HEK293 (cell line): Measurements from ENCODE around the gene EFCAB6.

Experiments
- CTCF ChIA-PET: fragments of 350-600 bp; formaldehyde crosslinking; extraction: SDS; loops from one replicate; lab custom pipeline; 2021; ENCODE audit warnings: antibody characterized with exemption; lab: Yijun Ruan, JAX
- POLR2A ChIA-PET: fragments of 300-600 bp; formaldehyde crosslinking; extraction: SDS; loops from one replicate; lab custom pipeline; 2020; ENCODE audit warnings: antibody characterized with exemption, inconsistent platforms; lab: Yijun Ruan, JAX
- H3K27ac ChIP-seq: fragments of 200-500 bp; sonication (Bioruptor generic); 2 replicates; pipeline ENCODE4 v1.5.1; 2014; ENCODE audit warnings: low read depth, low read length, control low read depth, inconsistent platforms; ENCODE audit errors: extremely low read depth
- H3K36me3 ChIP-seq, 2 experiments: fragments of 200-500 bp in 1 of 2; sonication (Bioruptor generic) in 1 of 2; 1 replicate in 1 of 2; 2 replicates in 1 of 2; pipeline ENCODE4 v1.5.1; 2014 to 2017; ENCODE audit warnings: inconsistent platforms in 2 of 2, low read length in 2 of 2; ENCODE audit not compliant: control insufficient read depth in 2 of 2, insufficient read depth in 1 of 2
- H3K4me1 ChIP-seq: fragments of 200-500 bp; sonication (Bioruptor generic); 2 replicates; pipeline ENCODE4 v1.5.1; 2014; ENCODE audit warnings: mild to moderate bottlenecking, low read length, inconsistent platforms; ENCODE audit not compliant: control insufficient read depth, insufficient read depth
- H3K4me3 ChIP-seq: 2 replicates; pipeline ENCODE4 v1.5.1; 2011; ENCODE audit warnings: low read depth, mild to moderate bottlenecking, control low read depth, low read length, moderate library complexity
- H3K9me3 ChIP-seq: fragments of 200-500 bp; sonication (Bioruptor generic); 2 replicates; pipeline ENCODE4 v1.5.1; 2014; ENCODE audit warnings: low read depth, low read length, inconsistent platforms; ENCODE audit not compliant: control insufficient read depth, insufficient read depth
- ELK4 ChIP-seq: IDR thresholded peaks from 2 replicates; pipeline ENCODE4 v1.6.1; 2011; ENCODE audit warnings: mild to moderate bottlenecking, low read depth, low read length, borderline replicate concordance
- HOXC10 ChIP-seq: sonication (generic); formaldehyde crosslinking; IDR thresholded peaks from 2 replicates; pipeline ENCODE4 v1.8.1; 2023; ENCODE audit warnings: mild to moderate bottlenecking, missing genetic modification reagents
- KLF1 ChIP-seq: fragments of 450-650 bp; formaldehyde crosslinking; IDR thresholded peaks from 2 replicates; pipeline ENCODE4 v1.5.1; 2016; ENCODE audit warnings: missing biosample characterization, missing genetic modification characterization
- KLF8 ChIP-seq: fragments of 450-650 bp; formaldehyde crosslinking; IDR thresholded peaks from 2 replicates; pipeline ENCODE4 v1.5.1; 2016; ENCODE audit warnings: missing biosample characterization, missing genetic modification characterization
- SCRT1 ChIP-seq: fragments of 450-650 bp; formaldehyde crosslinking; IDR thresholded peaks from 2 replicates; pipeline ENCODE4 v1.5.1; 2016; ENCODE audit warnings: missing biosample characterization, missing genetic modification characterization, borderline replicate concordance
- SETDB1 ChIP-seq: IDR thresholded peaks from one replicate; pipeline ENCODE4 v1.6.1; 2017; ENCODE audit warnings: mild to moderate bottlenecking, low read length, moderate library complexity, mixed read lengths; ENCODE audit not compliant: insufficient read length
- SP7 ChIP-seq: fragments of 450-650 bp; formaldehyde crosslinking; IDR thresholded peaks from 2 replicates; pipeline ENCODE4 v1.5.1; 2016; ENCODE audit warnings: missing biosample characterization, missing genetic modification characterization
- TCF7L2 ChIP-seq: IDR thresholded peaks from 2 replicates; pipeline ENCODE4 v1.6.1; 2011; ENCODE audit warnings: low read depth, mild to moderate bottlenecking, inconsistent platforms, low read length, moderate library complexity, borderline replicate concordance
- TRIM28 ChIP-seq: IDR thresholded peaks from 2 replicates; pipeline ENCODE4 v1.6.1; 2011; ENCODE audit warnings: low read length, control low read depth, borderline replicate concordance
- ZBTB26 ChIP-seq: fragments of 450-650 bp; formaldehyde crosslinking; optimal IDR thresholded peaks from 2 replicates; pipeline ENCODE3; 2016; ENCODE audit warnings: missing biosample characterization, mild to moderate bottlenecking, missing genetic modification characterization
- ZBTB6 ChIP-seq: fragments of 450-650 bp; formaldehyde crosslinking; IDR thresholded peaks from 2 replicates; pipeline ENCODE4 v1.5.1; 2017; ENCODE audit warnings: missing biosample characterization, missing genetic modification characterization
- ZBTB8A ChIP-seq: fragments of 450-650 bp; formaldehyde crosslinking; IDR thresholded peaks from 2 replicates; pipeline ENCODE4 v1.5.1; 2016; ENCODE audit warnings: missing biosample characterization, missing genetic modification characterization
- ZFP37 ChIP-seq: fragments of 450-650 bp; formaldehyde crosslinking; IDR thresholded peaks from 2 replicates; pipeline ENCODE4 v1.5.1; 2016; ENCODE audit warnings: missing biosample characterization, missing genetic modification characterization
- ZNF155 ChIP-seq: fragments of 450-650 bp; formaldehyde crosslinking; IDR thresholded peaks from 2 replicates; pipeline ENCODE4 v1.5.1; 2016; ENCODE audit warnings: missing biosample characterization, missing genetic modification characterization
- ZNF202 ChIP-seq: fragments of 450-650 bp; formaldehyde crosslinking; IDR thresholded peaks from 2 replicates; pipeline ENCODE4 v1.5.1; 2016; ENCODE audit warnings: missing biosample characterization, missing genetic modification characterization, borderline replicate concordance
- ZNF211 ChIP-seq: fragments of 450-650 bp; formaldehyde crosslinking; IDR thresholded peaks from 2 replicates; pipeline ENCODE4 v1.5.1; 2016; ENCODE audit warnings: low read depth, missing biosample characterization, missing genetic modification characterization
- ZNF223 ChIP-seq: fragments of 450-650 bp; formaldehyde crosslinking; IDR thresholded peaks from 2 replicates; pipeline ENCODE4 v1.5.1; 2016; ENCODE audit warnings: missing biosample characterization, missing genetic modification characterization
- ZNF341 ChIP-seq: fragments of 450-650 bp; formaldehyde crosslinking; IDR thresholded peaks from 2 replicates; pipeline ENCODE4; 2016; ENCODE audit warnings: low read depth, missing biosample characterization, missing genetic modification characterization
- ZNF394 ChIP-seq: fragments of 450-650 bp; formaldehyde crosslinking; IDR thresholded peaks from 2 replicates; pipeline ENCODE4 v1.5.1; 2016; ENCODE audit warnings: missing biosample characterization, missing genetic modification characterization, mild to moderate bottlenecking, moderate library complexity, borderline replicate concordance
- ZNF416 ChIP-seq: fragments of 450-650 bp; formaldehyde crosslinking; IDR thresholded peaks from 2 replicates; pipeline ENCODE4 v1.5.1; 2016; ENCODE audit warnings: missing biosample characterization, missing genetic modification characterization
- ZNF426 ChIP-seq: fragments of 450-650 bp; formaldehyde crosslinking; IDR thresholded peaks from 2 replicates; pipeline ENCODE4 v1.5.1; 2017; ENCODE audit warnings: missing biosample characterization, missing genetic modification characterization, mild to moderate bottlenecking, inconsistent platforms, moderate library complexity
- ZNF449 ChIP-seq: fragments of 450-650 bp; formaldehyde crosslinking; IDR thresholded peaks from 2 replicates; pipeline ENCODE4 v1.5.1; 2017; ENCODE audit warnings: missing biosample characterization, mild to moderate bottlenecking, missing genetic modification characterization, moderate library complexity
- ZNF514 ChIP-seq: fragments of 450-650 bp; formaldehyde crosslinking; IDR thresholded peaks from 2 replicates; pipeline ENCODE4 v1.5.1; 2016; ENCODE audit warnings: missing biosample characterization, missing genetic modification characterization
- ZNF558 ChIP-seq: fragments of 450-650 bp; formaldehyde crosslinking; IDR thresholded peaks from 2 replicates; pipeline ENCODE4 v1.5.1; 2016; ENCODE audit warnings: missing biosample characterization, missing genetic modification characterization
- ZNF658 ChIP-seq: fragments of 450-650 bp; formaldehyde crosslinking; IDR thresholded peaks from 2 replicates; pipeline ENCODE4; 2016; ENCODE audit warnings: missing biosample characterization, missing genetic modification characterization
- ZNF660 ChIP-seq: fragments of 450-650 bp; IDR thresholded peaks from 2 replicates; pipeline ENCODE4 v1.5.1; 2018; ENCODE audit warnings: missing biosample characterization, mild to moderate bottlenecking, missing genetic modification characterization
- ZNF664 ChIP-seq: fragments of 450-650 bp; formaldehyde crosslinking; IDR thresholded peaks from 2 replicates; pipeline ENCODE4 v1.5.1; 2016; ENCODE audit warnings: missing biosample characterization, missing genetic modification characterization
- ZSCAN30 ChIP-seq: fragments of 450-650 bp; IDR thresholded peaks from 2 replicates; pipeline ENCODE4 v1.5.1; 2018; ENCODE audit warnings: missing biosample characterization, mild to moderate bottlenecking, missing genetic modification characterization, moderate library complexity
- ZXDB ChIP-seq: fragments of 450-650 bp; formaldehyde crosslinking; IDR thresholded peaks from 2 replicates; pipeline ENCODE4 v1.5.1; 2016; ENCODE audit warnings: missing biosample characterization, missing genetic modification characterization
- TF ChIP-seq, protein P1 (sequence below): fragments of 450-650 bp; formaldehyde crosslinking; IDR thresholded peaks from 2 replicates; pipeline ENCODE4 v1.5.1; 2017; ENCODE audit warnings: missing biosample characterization, missing genetic modification characterization

The EFCAB6 gene

GRCh38 chr22:43654271-43654670, 157.8 kb downstream of the EFCAB6 start (continued):
- TF ChIP-seq ZBTB6 (no peak), ZNF416 (tag by site-specific recombination) (no peak), ZFP37 (no peak)

DNA sequence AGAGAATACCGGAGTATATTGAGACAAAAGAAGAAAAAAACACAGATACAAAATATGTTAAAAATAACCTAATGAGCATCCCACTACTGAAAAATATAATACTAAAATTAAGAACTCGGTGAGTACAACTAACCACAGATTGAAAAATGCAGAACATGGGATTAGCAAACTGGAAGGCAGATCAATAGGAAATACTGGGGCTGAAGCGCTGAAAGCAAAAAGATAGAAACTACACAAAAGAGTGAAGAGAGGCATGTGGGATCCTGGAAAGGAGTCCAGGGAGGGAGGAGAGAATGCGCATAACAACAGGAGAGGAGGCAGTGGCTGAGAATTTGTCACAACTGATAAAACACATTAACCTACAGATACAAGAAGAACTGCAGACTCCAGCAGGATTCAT, 159.3 kb downstream of the EFCAB6 start:
- ChIA-PET CTCF (interaction anchor here (0.7 kb wide), 1 partner anchor 37 kb away, joined by 3 read pairs; no protein-coding TSS in a partner anchor), POLR2A (no interaction called here)
- Histone ChIP-seq H3K9me3 (peaks cover 7% of the 10 kb centered on the region), H3K36me3 (no peaks in the 10 kb centered on the region), H3K4me3 (no peak overlapping the region), H3K4me1 (no peaks in the 10 kb centered on the region), H3K27ac (no peak overlapping the region)
- no peak for TF ChIP-seq TCF7L2
- no peak for TF ChIP-seq HOXC10 (CRISPR knock-in tag)
- TF ChIP-seq ZNF426, result no peak
- TF ChIP-seq ZNF658 (tag by site-specific recombination), result no peak
- peak; percentile 82; the same call in 1 of the 2 replicates for TF ChIP-seq TRIM28
- no peak for TF ChIP-seq KLF1 (tag by site-specific recombination)
- no peak for TF ChIP-seq KLF8 (tag by site-specific recombination)
- TF ChIP-seq ZNF664 (tag by site-specific recombination), result no peak
- no peak for TF ChIP-seq ZNF660 (tag by site-specific recombination)
- TF ChIP-seq SCRT1, result no peak
- no peak for TF ChIP-seq ZXDB
- no peak for TF ChIP-seq ZNF558
- no peak for TF ChIP-seq ELK4
- no peak for TF ChIP-seq ZBTB8A (tag by site-specific recombination)
- TF ChIP-seq SETDB1, result peak; percentile 82
- no peak for TF ChIP-seq ZNF211
- TF ChIP-seq ZNF449 (tag by site-specific recombination), result no peak

DNA sequence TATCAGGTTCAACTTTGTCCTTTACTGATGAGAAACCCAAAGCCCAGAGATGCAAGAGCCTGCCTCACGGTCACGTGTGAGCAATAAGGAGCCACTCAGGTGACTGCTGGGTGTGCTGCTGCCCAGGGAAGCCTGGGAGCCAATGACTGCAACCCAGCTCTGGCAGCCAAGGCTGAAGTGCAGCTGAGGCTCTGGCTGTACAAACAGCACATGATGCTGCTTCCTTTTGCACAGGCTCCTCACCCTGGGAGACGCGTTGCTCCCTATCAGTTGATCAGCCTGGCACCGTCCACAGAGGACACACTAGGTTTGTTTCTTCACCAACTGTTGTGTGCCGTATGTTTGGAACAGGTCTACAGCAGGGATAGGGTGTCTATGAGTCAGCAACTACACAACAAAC, 168.7 kb downstream of the EFCAB6 start:
- H3K9me3 ChIP-seq, result 0 out of 2 replicates have a peak, but pooled peaks cover 2% of the 10 kb centered on the region
- H3K4me3 ChIP-seq, result no peak overlapping the region
- no peaks in the 10 kb centered on the region for H3K4me1 ChIP-seq
- ChIA-PET POLR2A (no interaction called here), CTCF (no interaction called here)
- no peaks in the 10 kb centered on the region for H3K36me3 ChIP-seq
- no peak overlapping the region for H3K27ac ChIP-seq
- TF ChIP-seq ZBTB26 (no peak), ZNF341 (tag by site-specific recombination) (no peak), SETDB1 (no peak), ZNF394 (no peak), ZNF202 (tag by site-specific recombination) (no peak), ZNF514 (no peak), ZXDB (no peak), KLF1 (tag by site-specific recombination) (no peak), ZSCAN30 (tag by site-specific recombination) (no peak), ZNF155 (tag by site-specific recombination) (no peak), ZNF223 (no peak), SP7 (tag by site-specific recombination) (no peak)
- TF ChIP-seq, protein P1, sequence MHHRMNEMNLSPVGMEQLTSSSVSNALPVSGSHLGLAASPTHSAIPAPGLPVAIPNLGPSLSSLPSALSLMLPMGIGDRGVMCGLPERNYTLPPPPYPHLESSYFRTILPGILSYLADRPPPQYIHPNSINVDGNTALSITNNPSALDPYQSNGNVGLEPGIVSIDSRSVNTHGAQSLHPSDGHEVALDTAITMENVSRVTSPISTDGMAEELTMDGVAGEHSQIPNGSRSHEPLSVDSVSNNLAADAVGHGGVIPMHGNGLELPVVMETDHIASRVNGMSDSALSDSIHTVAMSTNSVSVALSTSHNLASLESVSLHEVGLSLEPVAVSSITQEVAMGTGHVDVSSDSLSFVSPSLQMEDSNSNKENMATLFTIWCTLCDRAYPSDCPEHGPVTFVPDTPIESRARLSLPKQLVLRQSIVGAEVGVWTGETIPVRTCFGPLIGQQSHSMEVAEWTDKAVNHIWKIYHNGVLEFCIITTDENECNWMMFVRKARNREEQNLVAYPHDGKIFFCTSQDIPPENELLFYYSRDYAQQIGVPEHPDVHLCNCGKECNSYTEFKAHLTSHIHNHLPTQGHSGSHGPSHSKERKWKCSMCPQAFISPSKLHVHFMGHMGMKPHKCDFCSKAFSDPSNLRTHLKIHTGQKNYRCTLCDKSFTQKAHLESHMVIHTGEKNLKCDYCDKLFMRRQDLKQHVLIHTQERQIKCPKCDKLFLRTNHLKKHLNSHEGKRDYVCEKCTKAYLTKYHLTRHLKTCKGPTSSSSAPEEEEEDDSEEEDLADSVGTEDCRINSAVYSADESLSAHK (tag by site-specific recombination), result no peak
